Neural progenitor cell (in vitro differentiated cells): ENCODE measurements around the gene GRAMD4. TPM values are rescaled to one million over a fixed set of nuclear protein-coding genes. Genes with fewer than 3 reads are reported as not detected.

Experiments used
- DNase-seq: peaks from one replicate; pipeline ENCODE4 v3.0.0-alpha.2; 2016; ENCODE audit warnings: low spot score
- H2AFZ ChIP-seq: fragments of 200-600 bp; sonication (generic); replicated peaks from 2 replicates; pipeline ENCODE4 v1.6.1; 2016; ENCODE audit warnings: antibody characterized with exemption
- H3F3A ChIP-seq: fragments of 200-600 bp; sonication (generic); 2 replicates; pipeline ENCODE4 v1.6.1; 2016; ENCODE audit warnings: antibody characterized with exemption, low read depth
- H3K27ac ChIP-seq: fragments of 200-600 bp; sonication (generic); 2 replicates; pipeline ENCODE4 v1.5.1; 2016; ENCODE audit warnings: mild to moderate bottlenecking
- H3K27me3 ChIP-seq: fragments of 200-600 bp; sonication (generic); 2 replicates; pipeline ENCODE4 v1.6.1; 2016; ENCODE audit warnings: mild to moderate bottlenecking, moderate library complexity
- H3K36me3 ChIP-seq: fragments of 200-600 bp; sonication (generic); 2 replicates; pipeline ENCODE4 v1.5.1; 2016
- H3K4me1 ChIP-seq: fragments of 200-600 bp; sonication (generic); 2 replicates; pipeline ENCODE4 v1.6.1; 2016; ENCODE audit warnings: mixed run types
- H3K4me2 ChIP-seq: fragments of 200-600 bp; sonication (generic); 2 replicates; pipeline ENCODE4 v1.6.1; 2016
- H3K4me3 ChIP-seq: fragments of 200-600 bp; sonication (generic); 2 replicates; pipeline ENCODE4 v1.5.1; 2016
- H3K79me2 ChIP-seq: fragments of 200-600 bp; sonication (generic); 2 replicates; pipeline ENCODE4 v1.6.1; 2016; ENCODE audit warnings: low read depth
- H3K9ac ChIP-seq: fragments of 200-600 bp; sonication (generic); 2 replicates; pipeline ENCODE4 v1.6.1; 2016
- H3K9me3 ChIP-seq: fragments of 200-600 bp; sonication (generic); 2 replicates; pipeline ENCODE4 v1.5.1; 2016; ENCODE audit warnings: low read depth
- H4K20me1 ChIP-seq: fragments of 200-600 bp; sonication (generic); 2 replicates; pipeline ENCODE4 v1.6.1; 2016; ENCODE audit warnings: low read depth
- H3K27ac Mint-ChIP-seq: 3 replicates; pipeline ENCODE4 v1.8.0; 2021; ENCODE audit warnings: mixed read lengths
- H3K27me3 Mint-ChIP-seq: 2 replicates; pipeline ENCODE4 v1.8.0; 2022; ENCODE audit warnings: low read depth, mild to moderate bottlenecking, inconsistent platforms, moderate library complexity, mixed read lengths; ENCODE audit not compliant: insufficient read depth
- H3K36me3 Mint-ChIP-seq: 3 replicates; pipeline ENCODE4 v1.8.0; 2021; ENCODE audit warnings: mixed read lengths
- H3K4me1 Mint-ChIP-seq: 3 replicates; pipeline ENCODE4 v1.8.0; 2021; ENCODE audit warnings: mixed read lengths
- H3K4me3 Mint-ChIP-seq: 3 replicates; pipeline ENCODE4 v1.8.0; 2021; ENCODE audit warnings: mild to moderate bottlenecking, moderate library complexity, mixed read lengths
- H3K9me3 Mint-ChIP-seq: 3 replicates; pipeline ENCODE4 v1.8.0; 2020; ENCODE audit warnings: mixed read lengths
- CTCF ChIP-seq: fragments of 200-600 bp; sonication (generic); IDR thresholded peaks from 2 replicates; pipeline ENCODE4 v1.5.1; 2017; ENCODE audit warnings: antibody characterized with exemption, mild to moderate bottlenecking
- EZH2 ChIP-seq: fragments of 200-600 bp; sonication (generic); IDR thresholded peaks from 2 replicates; pipeline ENCODE4 v1.6.1; 2017; ENCODE audit warnings: antibody characterized with exemption, mild to moderate bottlenecking, moderate library complexity
- EZH2phosphoT487 ChIP-seq: fragments of 200-600 bp; sonication (generic); IDR thresholded peaks from 2 replicates; pipeline ENCODE4 v1.6.1; 2017; ENCODE audit warnings: antibody characterized with exemption
- total RNA-seq: library from RNA; depleted of rRNA; stranded (reverse); fragments of >200 nt; gene quantifications from 2 replicates; pipeline ENCODE4 v1.2.3, GENCODE V29; 2015; ENCODE audit warnings: low replicate concordance

Gene GRAMD4
- total RNA-seq, 1 donor from 2014 or later = 32.2 TPM

GRCh38 chr22:46695346-46696228 is 75.4 kb downstream of the GRAMD4 start:
- H3K27ac Mint-ChIP-seq = no peak overlapping the region
- TF ChIP-seq EZH2phosphoT487 = no peak
- no peak for TF ChIP-seq EZH2
- no peak for TF ChIP-seq CTCF
- H3K27me3 Mint-ChIP-seq = peaks cover 8% of the 10 kb centered on the region
- Histone ChIP-seq H3K27ac (no peak overlapping the region), H3K4me1 (no peaks in the 10 kb centered on the region), H4K20me1 (no peaks in the 10 kb centered on the region), H3K4me2 (no peak overlapping the region), H3K9me3 (no peaks in the 10 kb centered on the region), H3K9ac (no peak overlapping the region), H3K27me3 (no peaks in the 10 kb centered on the region), H3F3A (no peaks in the 10 kb centered on the region), H2AFZ (no peak overlapping the region), H3K79me2 (no peaks in the 10 kb centered on the region), H3K36me3 (no peaks in the 10 kb centered on the region), H3K4me3 (no peak overlapping the region)
- no peaks in the 10 kb centered on the region for H3K4me1 Mint-ChIP-seq
- H3K4me3 Mint-ChIP-seq = no peak overlapping the region
- no peak for DNase-seq
- peaks cover 21% of the 10 kb centered on the region for H3K36me3 Mint-ChIP-seq
- no peaks in the 10 kb centered on the region for H3K9me3 Mint-ChIP-seq

- no peak for DNase-seq
- H3K9ac ChIP-seq = no peak overlapping the region
- H3K27me3 ChIP-seq = no peaks in the 10 kb centered on the region
- Mint-ChIP-seq H3K27ac (no peak overlapping the region), H3K4me3 (no peak overlapping the region), H3K36me3 (peaks cover 18% of the 10 kb centered on the region), H3K9me3 (no peaks in the 10 kb centered on the region), H3K4me1 (no peaks in the 10 kb centered on the region), H3K27me3 (peaks cover 8% of the 10 kb centered on the region)
- no peaks in the 10 kb centered on the region for H4K20me1 ChIP-seq
- H3F3A ChIP-seq = no peaks in the 10 kb centered on the region
- no peak overlapping the region for H3K27ac ChIP-seq
- no peaks in the 10 kb centered on the region for H3K79me2 ChIP-seq
- H3K4me1 ChIP-seq = no peaks in the 10 kb centered on the region
- TF ChIP-seq EZH2phosphoT487 (no peak), EZH2 (no peak), CTCF (no peak)
- no peaks in the 10 kb centered on the region for H3K9me3 ChIP-seq
- H3K36me3 ChIP-seq = no peaks in the 10 kb centered on the region
- no peak overlapping the region for H2AFZ ChIP-seq
- no peak overlapping the region for H3K4me2 ChIP-seq
- H3K4me3 ChIP-seq = no peak overlapping the region
These were observed 76.0 kb downstream of the GRAMD4 start for GRCh38 chr22:46696229-46696518.

- no peaks in the 10 kb centered on the region for H3K9me3 Mint-ChIP-seq
- H3K27me3 ChIP-seq = no peaks in the 10 kb centered on the region
- TF ChIP-seq EZH2phosphoT487 = no peak
- TF ChIP-seq CTCF = no peak
- no peak for TF ChIP-seq EZH2
- no peaks in the 10 kb centered on the region for H3K4me1 Mint-ChIP-seq
- H2AFZ ChIP-seq = no peak overlapping the region
- no peak overlapping the region for H3K9ac ChIP-seq
- H3K36me3 Mint-ChIP-seq = peaks cover 18% of the 10 kb centered on the region
- no peaks in the 10 kb centered on the region for H3K4me1 ChIP-seq
- H3K4me3 Mint-ChIP-seq = no peak overlapping the region
- no peaks in the 10 kb centered on the region for H4K20me1 ChIP-seq
- H3K4me3 ChIP-seq = no peak overlapping the region
- H3K27me3 Mint-ChIP-seq = peaks cover 5% of the 10 kb centered on the region
- H3K36me3 ChIP-seq = no peaks in the 10 kb centered on the region
- H3K27ac Mint-ChIP-seq = no peak overlapping the region
- H3F3A ChIP-seq = no peaks in the 10 kb centered on the region
- no peak overlapping the region for H3K4me2 ChIP-seq
- no peak overlapping the region for H3K27ac ChIP-seq
- no peaks in the 10 kb centered on the region for H3K79me2 ChIP-seq
- H3K9me3 ChIP-seq = no peaks in the 10 kb centered on the region
- DNase-seq = no peak
These were observed 76.4 kb downstream of the GRAMD4 start for GRCh38 chr22:46696614-46697013.
